ENCODE data around the gene HAS3.

The HAS3 gene

GRCh38 chr16:69108905-69109252 is 3.4 kb downstream of the HAS3 start:
- no peak for TF ChIP-seq MAX (IDR thresholded peaks at IDR 0.05; ENCODE audit: low read depth, low read length)
- no peak for TF ChIP-seq POLR2A (IDR thresholded peaks at IDR 0.05; ENCODE audit: extremely low read depth, insufficient read length)
- no peak for TF ChIP-seq MYC (IDR thresholded peaks at IDR 0.05; ENCODE audit: low read depth, low read length)
- TF ChIP-seq CTCF (IDR thresholded peaks at IDR 0.05; ENCODE audit: low read depth, low read length): no peak
- no peak for DNase-seq (ENCODE audit: low read depth)
- H3K4me3 ChIP-seq (ENCODE audit: low read depth, low read length): no peak overlapping the region

- DNase-seq (ENCODE audit: low read depth): no peak
- TF ChIP-seq CTCF (IDR thresholded peaks at IDR 0.05; ENCODE audit: low read depth, low read length): no peak
- H3K4me3 ChIP-seq (ENCODE audit: low read depth, low read length): no peak overlapping the region
Measured at GRCh38 chr16:69109486-69110270, 4.2 kb downstream of the HAS3 start.

GRCh38 chr16:69110406-69110805 is 5.0 kb downstream of the HAS3 start:
- TF ChIP-seq MAX (IDR thresholded peaks at IDR 0.05; ENCODE audit: low read depth, low read length) (no peak), POLR2A (IDR thresholded peaks at IDR 0.05; ENCODE audit: extremely low read depth, insufficient read length) (no peak), MYC (IDR thresholded peaks at IDR 0.05; ENCODE audit: low read depth, low read length) (no peak), CTCF (IDR thresholded peaks at IDR 0.05; ENCODE audit: low read depth, low read length) (no peak)
- DNase-seq (ENCODE audit: low read depth): no peak
- no peak overlapping the region for H3K4me3 ChIP-seq (ENCODE audit: low read depth, low read length)

GRCh38 chr16:69111216-69111875 is 5.9 kb downstream of the HAS3 start:
- no peak for DNase-seq (ENCODE audit: low read depth)
- TF ChIP-seq POLR2A (IDR thresholded peaks at IDR 0.05; ENCODE audit: extremely low read depth, insufficient read length): no peak
- no peak for TF ChIP-seq MAX (IDR thresholded peaks at IDR 0.05; ENCODE audit: low read depth, low read length)
- TF ChIP-seq MYC (IDR thresholded peaks at IDR 0.05; ENCODE audit: low read depth, low read length): no peak
- no peak for TF ChIP-seq CTCF (IDR thresholded peaks at IDR 0.05; ENCODE audit: low read depth, low read length)
- no peak overlapping the region for H3K4me3 ChIP-seq (ENCODE audit: low read depth, low read length)

GRCh38 chr16:69111876-69112230 is 6.4 kb downstream of the HAS3 start:
- no peak for TF ChIP-seq MYC (IDR thresholded peaks at IDR 0.05; ENCODE audit: low read depth, low read length)
- TF ChIP-seq POLR2A (IDR thresholded peaks at IDR 0.05; ENCODE audit: extremely low read depth, insufficient read length): no peak
- TF ChIP-seq MAX (IDR thresholded peaks at IDR 0.05; ENCODE audit: low read depth, low read length): no peak
- no peak for TF ChIP-seq CTCF (IDR thresholded peaks at IDR 0.05; ENCODE audit: low read depth, low read length)
- DNase-seq (ENCODE audit: low read depth): no peak
- H3K4me3 ChIP-seq (ENCODE audit: low read depth, low read length): no peak overlapping the region
